H9 (cell line): Measurements from ENCODE around the gene RASGEF1C. TPM values are rescaled to one million over a fixed set of nuclear protein-coding genes. Genes with fewer than 3 reads are reported as not detected.

Experiments
- DNase-seq: peaks from one replicate; pipeline ENCODE4 v3.0.0-alpha.2; 2017
- H2AFZ ChIP-seq: one replicate; pipeline ENCODE4 v1.6.1; 2013; ENCODE audit warnings: mild to moderate bottlenecking, low read length, control low read depth, moderate library complexity
- H2AK5ac ChIP-seq: 2 replicates; pipeline ENCODE4 v1.6.1; 2013; ENCODE audit warnings: low read length, control low read depth, mixed read lengths; ENCODE audit not compliant: insufficient read length
- H2BK120ac ChIP-seq: one replicate; pipeline ENCODE4 v1.6.1; 2013; ENCODE audit warnings: low read depth, mild to moderate bottlenecking, low read length, control low read depth, inconsistent platforms; ENCODE audit not compliant: poor library complexity, severe bottlenecking
- H2BK12ac ChIP-seq: 2 replicates; pipeline ENCODE4 v1.6.1; 2013; ENCODE audit warnings: low read length, control low read depth, mixed read lengths, low read depth; ENCODE audit not compliant: insufficient read length
- H2BK15ac ChIP-seq: 2 replicates; pipeline ENCODE4 v1.6.1; 2013; ENCODE audit warnings: low read depth, low read length, control low read depth
- H2BK20ac ChIP-seq: one replicate; pipeline ENCODE4 v1.6.1; 2013; ENCODE audit warnings: low read depth, mild to moderate bottlenecking, low read length, control low read depth, inconsistent platforms; ENCODE audit not compliant: poor library complexity, severe bottlenecking
- H2BK5ac ChIP-seq: 2 replicates; pipeline ENCODE4 v1.6.1; 2013; ENCODE audit warnings: low read length, control low read depth, mixed read lengths; ENCODE audit not compliant: insufficient read length
- H3K14ac ChIP-seq: 2 replicates; pipeline ENCODE4 v1.6.1; 2013; ENCODE audit warnings: low read length, control low read depth; ENCODE audit not compliant: insufficient read depth
- H3K18ac ChIP-seq: 2 replicates; pipeline ENCODE4 v1.6.1; 2013; ENCODE audit warnings: low read depth, mild to moderate bottlenecking, mixed read lengths, low read length, control low read depth; ENCODE audit not compliant: insufficient read length
- H3K23ac ChIP-seq: 2 replicates; pipeline ENCODE4 v1.6.1; 2013; ENCODE audit warnings: low read length, control low read depth, mixed read lengths, low read depth; ENCODE audit not compliant: insufficient read length
- H3K23me2 ChIP-seq: 2 replicates; pipeline ENCODE4 v1.6.1; 2013; ENCODE audit warnings: low read depth, mild to moderate bottlenecking, mixed read lengths, low read length, control low read depth; ENCODE audit not compliant: insufficient read length, poor library complexity, severe bottlenecking
- H3K27ac ChIP-seq: 2 replicates; pipeline ENCODE4 v1.5.1; 2013; ENCODE audit warnings: low read length, control low read depth, mixed read lengths, low read depth; ENCODE audit not compliant: insufficient read length
- H3K27me3 ChIP-seq: 2 replicates; pipeline ENCODE4 v1.6.1; 2013; ENCODE audit warnings: low read length, control low read depth, inconsistent platforms; ENCODE audit not compliant: insufficient read depth
- H3K4ac ChIP-seq: 2 replicates; pipeline ENCODE4 v1.6.1; 2013; ENCODE audit warnings: low read depth, mild to moderate bottlenecking, control low read depth, inconsistent platforms, low read length, moderate library complexity
- H3K4me1 ChIP-seq: 2 replicates; pipeline ENCODE4 v1.6.1; 2013; ENCODE audit warnings: low read length, control low read depth, inconsistent platforms; ENCODE audit not compliant: insufficient read depth
- H3K4me2 ChIP-seq: 2 replicates; pipeline ENCODE4 v1.6.1; 2013; ENCODE audit warnings: low read length, control low read depth, mixed read lengths; ENCODE audit not compliant: insufficient read length, insufficient read depth
- H3K56ac ChIP-seq: 2 replicates; pipeline ENCODE4 v1.6.1; 2013; ENCODE audit warnings: low read depth, mild to moderate bottlenecking, mixed read lengths, low read length, control low read depth; ENCODE audit not compliant: insufficient read length
- H3K79me1 ChIP-seq: 2 replicates; pipeline ENCODE4 v1.6.1; 2013; ENCODE audit warnings: low read depth, mild to moderate bottlenecking, moderate library complexity, low read length, control low read depth, inconsistent platforms; ENCODE audit not compliant: insufficient read depth, poor library complexity, severe bottlenecking
- H3K79me2 ChIP-seq: 2 replicates; pipeline ENCODE4 v1.6.1; 2013; ENCODE audit warnings: low read length, control low read depth, inconsistent platforms; ENCODE audit not compliant: insufficient read depth
- H3K9ac ChIP-seq: 2 replicates; pipeline ENCODE4 v1.6.1; 2013; ENCODE audit warnings: low read length, control low read depth, mixed read lengths; ENCODE audit not compliant: insufficient read length; ENCODE audit errors: extremely low read depth
- H3K9me3 ChIP-seq: one replicate; pipeline ENCODE4 v1.6.1; 2013; ENCODE audit warnings: low read depth, low read length, inconsistent platforms; ENCODE audit not compliant: control insufficient read depth
- H3T11ph ChIP-seq: one replicate; pipeline ENCODE4 v1.6.1; 2013; ENCODE audit warnings: mild to moderate bottlenecking, low read length, control low read depth, inconsistent platforms
- H4K20me1 ChIP-seq: one replicate; pipeline ENCODE4 v1.6.1; 2013; ENCODE audit not compliant: control insufficient read depth, insufficient read length, insufficient read depth
- H4K5ac ChIP-seq: 2 replicates; pipeline ENCODE4 v1.6.1; 2013; ENCODE audit warnings: low read depth, mild to moderate bottlenecking, mixed read lengths, low read length, control low read depth; ENCODE audit not compliant: insufficient read length
- H4K8ac ChIP-seq: replicated peaks from 2 replicates; pipeline ENCODE4 v1.6.1; 2013; ENCODE audit warnings: low read length, control low read depth, mixed read lengths, low read depth; ENCODE audit not compliant: insufficient read length
- H4K91ac ChIP-seq: 2 replicates; pipeline ENCODE4 v1.6.1; 2013; ENCODE audit warnings: low read depth, mild to moderate bottlenecking, moderate library complexity, mixed read lengths, low read length, control low read depth; ENCODE audit not compliant: insufficient read length
- H3K27ac Mint-ChIP-seq, 3 experiments: 2 replicates in 2 of 3; 3 replicates in 1 of 3; pipeline ENCODE4 v1.8.0; 2020 to 2021; ENCODE audit warnings: mixed read lengths in 3 of 3, mild to moderate bottlenecking in 1 of 3, moderate library complexity in 1 of 3
- H3K27me3 Mint-ChIP-seq: 2 replicates; pipeline ENCODE4 v1.8.0; 2021; ENCODE audit warnings: low read depth, mild to moderate bottlenecking, moderate library complexity, mixed read lengths
- H3K36me3 Mint-ChIP-seq, 3 experiments: 2 replicates in 2 of 3; 3 replicates in 1 of 3; pipeline ENCODE4 v1.8.0; 2020 to 2021; ENCODE audit warnings: low read depth in 3 of 3, mixed read lengths in 3 of 3; ENCODE audit not compliant: insufficient read depth in 1 of 3
- H3K4me1 Mint-ChIP-seq, 2 experiments: 2 replicates each; pipeline ENCODE4 v1.8.0; 2020; ENCODE audit warnings: mixed read lengths in 2 of 2
- H3K4me3 Mint-ChIP-seq, 2 experiments: 2 replicates in 1 of 2; 3 replicates in 1 of 2; pipeline ENCODE4 v1.8.0; 2020 to 2021; ENCODE audit warnings: mild to moderate bottlenecking in 2 of 2, mixed read lengths in 2 of 2, moderate library complexity in 1 of 2
- H3K9me3 Mint-ChIP-seq, 2 experiments: 2 replicates in 1 of 2; 3 replicates in 1 of 2; pipeline ENCODE4 v1.8.0; 2020; ENCODE audit warnings: mild to moderate bottlenecking in 2 of 2, mixed read lengths in 2 of 2, moderate library complexity in 1 of 2
- WGBS: extraction: QIAGEN DNeasy Blood & Tissue Kit; methylation state at CpG from one replicate; pipeline ENCODE4 v1.1.7; 2013; ENCODE audit warnings: missing lambda C conversion rate, low lambda C conversion rate, mixed read lengths; ENCODE audit not compliant: insufficient read length; ENCODE audit errors: extremely low coverage; 5-methylcytosine and 5-hydroxymethylcytosine counted together
- total RNA-seq: library from RNA; stranded (reverse); gene quantifications from 2 replicates; pipeline ENCODE4 v1.2.1, GENCODE V29; 2021
- TF ChIP-seq, protein P1 (sequence below): fragments of 200-600 bp; sonication (generic); conservative IDR thresholded peaks from 3 replicates; pipeline ENCODE4 v1.8.0; 2021; ENCODE audit warnings: antibody characterized with exemption, mild to moderate bottlenecking

RASGEF1C gene
- total RNA-seq, 1 experiment from 2014 or later, result 0.83 TPM

DNA sequence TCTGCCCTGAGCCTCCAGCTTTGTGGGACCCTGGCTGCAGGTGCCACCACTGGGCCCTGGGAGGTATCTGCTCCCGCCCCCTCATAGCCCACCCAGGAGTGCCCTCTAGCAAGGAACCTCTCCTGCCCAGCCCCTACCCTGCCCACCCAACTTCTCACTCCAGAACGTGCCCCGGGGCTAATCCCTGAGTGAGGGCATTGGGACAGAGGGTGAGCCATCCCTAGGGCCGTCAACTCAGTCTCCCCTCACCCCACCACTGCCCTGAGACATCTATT, 2.7 kb upstream of the RASGEF1C start:
- H3K4me3 Mint-ChIP-seq, result no peak overlapping the region
- peaks cover 9 to 10% of the 10 kb centered on the region in 2 experiments; a peak in 3 of 4 replicates for H3K4me1 Mint-ChIP-seq
- no peaks in the 10 kb centered on the region; a peak in 1 of 7 replicates for H3K36me3 Mint-ChIP-seq
- H2AFZ ChIP-seq, result no peak overlapping the region
- H3K4ac ChIP-seq, result no peak overlapping the region
- no peak overlapping the region for H4K91ac ChIP-seq
- H2BK12ac ChIP-seq, result no peak overlapping the region
- H4K20me1 ChIP-seq, result no peaks in the 10 kb centered on the region
- no peak overlapping the region for H2BK20ac ChIP-seq
- H3K9me3 Mint-ChIP-seq, result peaks cover 0 to 9% of the 10 kb centered on the region in 2 experiments; a peak in 2 of 5 replicates
- H2AK5ac ChIP-seq, result no peak overlapping the region
- no peak overlapping the region for H3K14ac ChIP-seq
- H3K27me3 ChIP-seq, result peaks cover 7% of the 10 kb centered on the region; the same call in 1 of the 2 replicates
- no peak overlapping the region for H3K56ac ChIP-seq
- H3K18ac ChIP-seq, result no peak overlapping the region
- H3K27ac ChIP-seq, result no peak overlapping the region
- H3K23me2 ChIP-seq, result no peaks in the 10 kb centered on the region
- no peak overlapping the region for H2BK5ac ChIP-seq
- H3K27ac Mint-ChIP-seq, result no peak overlapping the region; a peak in 1 of 7 replicates
- WGBS, result no CpG with 5 or more reads among the region's 4 CpGs
- TF ChIP-seq, protein P1, sequence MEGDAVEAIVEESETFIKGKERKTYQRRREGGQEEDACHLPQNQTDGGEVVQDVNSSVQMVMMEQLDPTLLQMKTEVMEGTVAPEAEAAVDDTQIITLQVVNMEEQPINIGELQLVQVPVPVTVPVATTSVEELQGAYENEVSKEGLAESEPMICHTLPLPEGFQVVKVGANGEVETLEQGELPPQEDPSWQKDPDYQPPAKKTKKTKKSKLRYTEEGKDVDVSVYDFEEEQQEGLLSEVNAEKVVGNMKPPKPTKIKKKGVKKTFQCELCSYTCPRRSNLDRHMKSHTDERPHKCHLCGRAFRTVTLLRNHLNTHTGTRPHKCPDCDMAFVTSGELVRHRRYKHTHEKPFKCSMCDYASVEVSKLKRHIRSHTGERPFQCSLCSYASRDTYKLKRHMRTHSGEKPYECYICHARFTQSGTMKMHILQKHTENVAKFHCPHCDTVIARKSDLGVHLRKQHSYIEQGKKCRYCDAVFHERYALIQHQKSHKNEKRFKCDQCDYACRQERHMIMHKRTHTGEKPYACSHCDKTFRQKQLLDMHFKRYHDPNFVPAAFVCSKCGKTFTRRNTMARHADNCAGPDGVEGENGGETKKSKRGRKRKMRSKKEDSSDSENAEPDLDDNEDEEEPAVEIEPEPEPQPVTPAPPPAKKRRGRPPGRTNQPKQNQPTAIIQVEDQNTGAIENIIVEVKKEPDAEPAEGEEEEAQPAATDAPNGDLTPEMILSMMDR, result no peak
- no peaks in the 10 kb centered on the region for H3K79me1 ChIP-seq
- no peak overlapping the region for H4K8ac ChIP-seq
- H3K27me3 Mint-ChIP-seq, result peaks cover 36% of the 10 kb centered on the region
- H3T11ph ChIP-seq, result no peak overlapping the region
- no peak overlapping the region for H2BK15ac ChIP-seq
- no peaks in the 10 kb centered on the region for H3K79me2 ChIP-seq
- H3K9ac ChIP-seq, result no peak overlapping the region
- H2BK120ac ChIP-seq, result no peak overlapping the region
- H3K9me3 ChIP-seq, result no peaks in the 10 kb centered on the region
- no peaks in the 10 kb centered on the region for H3K4me1 ChIP-seq
- H3K23ac ChIP-seq, result no peak overlapping the region
- DNase-seq, result no peak
- no peak overlapping the region for H4K5ac ChIP-seq
- H3K4me2 ChIP-seq, result no peak overlapping the region
